Globus pallidus (tissue), 1 donor: ENCODE measurements around the gene KNDC1.

Source experiments
- DNase-seq: peaks from one replicate; pipeline ENCODE4 v3.0.0-alpha.2; 2015; ENCODE audit warnings: low spot score

The KNDC1 gene

DNA sequence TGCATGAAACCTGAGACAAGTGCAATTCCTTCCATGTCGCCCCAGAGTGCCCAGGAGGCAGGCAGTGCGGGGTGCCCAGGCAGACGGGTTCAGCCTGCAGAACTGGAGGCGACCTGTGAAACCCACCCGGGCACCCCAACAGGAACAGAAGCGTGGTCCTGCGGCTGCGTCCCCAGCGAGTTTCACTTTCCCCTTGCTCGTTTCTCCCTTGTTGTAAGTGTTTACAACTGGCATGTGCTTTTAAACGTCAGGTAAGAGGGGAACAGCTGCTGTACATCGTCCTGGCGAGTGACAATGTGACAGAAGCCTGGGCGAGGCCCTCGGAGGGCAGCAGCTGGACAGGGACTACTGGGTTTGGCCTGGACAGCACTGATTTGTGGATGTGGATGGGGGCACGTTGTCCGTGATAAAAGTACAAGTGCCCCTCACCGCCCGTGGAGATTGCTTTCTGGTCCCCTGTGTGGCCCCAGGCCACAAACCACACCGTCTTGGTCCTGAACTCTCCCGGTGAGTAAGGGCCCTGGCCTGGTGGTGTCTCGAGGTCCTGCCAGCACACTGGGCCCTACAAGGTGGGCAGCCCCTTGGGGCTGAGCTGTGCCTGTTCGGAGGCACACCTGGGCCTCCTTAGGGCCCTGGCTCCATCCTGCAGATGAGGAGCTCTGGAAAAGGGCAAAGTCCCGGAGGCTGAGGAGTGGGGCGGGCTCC is 81.6 kb downstream of the KNDC1 start:
- no peak for DNase-seq

DNA sequence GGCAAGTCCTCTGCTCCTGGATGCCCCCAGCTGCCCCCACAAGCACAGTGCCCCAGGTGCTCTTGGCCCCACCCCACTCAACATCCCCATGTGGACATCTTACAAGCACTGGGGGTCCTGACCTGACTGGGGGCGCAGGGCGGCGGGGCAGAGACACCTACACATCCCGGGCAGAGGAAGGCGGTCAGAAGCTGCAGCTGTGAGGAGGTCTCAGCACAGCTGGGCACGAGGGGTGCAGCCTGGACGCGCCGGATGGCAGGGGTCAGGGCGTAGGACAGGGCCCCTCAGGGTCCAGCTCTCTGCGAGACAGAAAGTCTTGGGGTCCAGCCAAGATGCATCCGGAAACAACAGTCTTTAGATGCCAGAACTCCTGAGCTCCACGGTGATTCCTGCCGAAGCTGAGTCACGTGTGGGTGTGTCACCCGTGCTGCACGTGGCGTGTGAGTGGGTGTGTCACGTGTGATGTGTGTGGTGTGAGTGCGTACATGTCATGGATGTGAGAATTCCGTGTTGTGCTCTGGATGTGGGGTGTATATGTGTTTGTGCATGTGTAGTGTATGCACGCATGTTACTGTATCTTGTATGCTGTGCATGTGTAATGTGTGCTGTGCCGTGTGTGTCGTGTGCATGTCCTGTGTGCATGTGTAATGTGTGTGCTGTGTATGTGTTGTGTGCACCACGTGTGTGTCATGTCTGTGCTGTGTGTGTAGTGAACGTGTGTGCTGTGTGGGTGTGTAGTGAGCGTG is 82.8 kb downstream of the KNDC1 start:
- no peak for DNase-seq

DNA sequence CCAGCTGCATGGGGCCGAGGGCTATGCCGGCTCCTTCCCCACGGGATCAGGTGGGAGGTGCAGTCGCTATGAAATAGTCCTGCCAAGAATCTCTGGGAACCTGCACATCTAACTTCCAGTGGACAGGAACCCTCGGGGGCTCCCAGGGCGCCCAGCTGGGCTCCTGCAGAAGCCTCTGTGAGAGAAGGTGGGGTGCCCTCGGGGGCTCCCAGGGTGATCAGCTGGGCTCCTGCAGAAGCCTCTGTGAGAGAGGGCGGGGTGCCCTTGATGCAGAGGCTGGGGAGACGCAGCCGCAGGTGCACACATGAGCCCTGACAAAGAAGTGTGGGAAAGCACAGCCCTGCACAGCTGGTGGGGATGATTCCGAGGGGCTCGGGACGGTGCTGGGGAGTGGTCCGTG is 83.6 kb downstream of the KNDC1 start:
- DNase-seq: no peak

DNA sequence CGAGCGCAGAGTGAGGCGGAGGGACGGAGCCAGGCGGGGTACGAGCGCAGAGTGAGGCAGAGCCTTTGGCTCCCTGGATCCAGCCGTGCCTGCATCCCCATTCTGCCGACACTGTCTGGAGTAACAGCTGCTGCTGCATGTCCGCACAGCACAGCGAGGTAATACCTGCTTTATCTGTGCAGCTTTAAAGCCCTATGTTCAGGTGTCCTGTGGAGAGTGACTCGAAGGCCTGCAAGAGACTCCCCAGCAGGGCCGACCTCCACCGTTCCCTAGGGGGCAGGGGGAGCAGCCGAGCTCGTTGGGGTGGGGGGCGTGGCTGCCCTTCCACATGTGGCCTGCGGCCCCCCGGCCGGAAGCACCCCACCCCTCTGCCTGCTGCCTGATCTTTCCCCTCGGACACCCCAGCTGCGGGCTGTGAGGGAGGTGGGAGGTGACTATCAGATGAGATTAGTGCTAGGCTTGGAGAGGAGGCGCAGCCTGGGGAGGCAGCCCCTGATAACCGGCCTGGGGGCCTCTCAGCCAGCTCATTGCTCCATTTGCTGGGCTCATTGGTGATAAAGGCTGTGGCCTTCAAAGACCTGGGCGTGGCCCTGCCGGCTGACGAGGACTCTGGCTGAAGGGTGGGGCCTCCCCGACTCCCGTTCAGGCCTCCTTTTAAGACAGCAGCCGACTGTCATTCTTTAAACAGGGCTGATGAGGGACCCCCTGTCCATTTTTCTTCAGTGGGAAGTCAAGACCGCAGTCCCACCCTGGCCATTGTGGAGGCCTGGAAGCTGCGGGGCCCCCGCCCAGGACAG is 85.6 kb downstream of the KNDC1 start:
- no peak for DNase-seq

DNA sequence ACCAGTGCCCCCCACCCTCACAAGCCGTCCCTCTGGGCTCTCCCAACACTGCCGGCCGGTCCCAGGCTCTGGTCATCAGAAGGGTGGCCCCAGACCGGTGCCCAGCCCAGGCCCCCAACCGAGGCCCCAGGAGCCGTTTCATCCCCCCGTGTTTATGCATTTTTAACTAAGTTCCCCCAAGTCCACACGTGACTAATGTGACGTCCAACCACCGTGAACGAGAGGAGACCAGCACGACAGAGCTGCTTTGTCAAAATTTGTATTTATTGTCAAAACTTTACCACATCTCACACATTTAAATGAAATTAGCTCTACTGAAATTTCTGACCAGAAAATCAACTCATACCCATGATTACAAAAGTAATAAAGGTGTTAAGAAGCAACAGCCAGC is 86.2 kb downstream of the KNDC1 start:
- DNase-seq: no peak

DNA sequence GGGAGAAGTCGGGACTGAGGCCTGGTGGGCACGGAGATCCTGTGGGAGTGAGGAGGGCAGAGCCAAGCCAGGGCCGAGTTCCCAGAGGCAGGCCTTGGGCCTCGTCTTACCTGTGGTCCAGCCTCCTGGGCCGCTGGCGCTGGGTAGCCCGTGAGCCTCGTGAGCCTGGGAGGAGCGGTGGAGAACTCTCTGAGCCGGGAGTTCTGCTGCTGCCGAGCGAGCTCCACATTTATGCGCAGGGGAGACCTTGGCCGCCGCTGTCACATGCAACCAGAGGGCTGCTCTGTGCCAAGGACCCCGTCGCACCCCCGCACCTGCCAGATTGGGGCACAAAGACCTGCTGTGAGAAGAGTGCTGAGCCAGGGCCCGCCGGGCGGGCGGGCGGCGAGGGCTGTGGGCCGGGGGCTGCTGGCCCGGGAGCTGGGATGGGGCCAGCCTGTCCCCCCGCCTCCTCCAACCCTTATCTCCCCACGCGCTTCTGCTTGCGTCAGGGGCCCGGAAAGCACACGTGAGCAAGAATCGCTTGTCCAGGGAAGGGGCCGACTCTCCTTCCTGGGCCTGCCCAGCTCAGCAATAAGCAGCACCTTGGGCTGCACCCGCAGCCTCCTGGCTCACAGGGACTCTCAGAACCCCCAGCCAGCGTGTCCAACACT is 87.8 kb downstream of the KNDC1 start:
- DNase-seq: no peak

DNA sequence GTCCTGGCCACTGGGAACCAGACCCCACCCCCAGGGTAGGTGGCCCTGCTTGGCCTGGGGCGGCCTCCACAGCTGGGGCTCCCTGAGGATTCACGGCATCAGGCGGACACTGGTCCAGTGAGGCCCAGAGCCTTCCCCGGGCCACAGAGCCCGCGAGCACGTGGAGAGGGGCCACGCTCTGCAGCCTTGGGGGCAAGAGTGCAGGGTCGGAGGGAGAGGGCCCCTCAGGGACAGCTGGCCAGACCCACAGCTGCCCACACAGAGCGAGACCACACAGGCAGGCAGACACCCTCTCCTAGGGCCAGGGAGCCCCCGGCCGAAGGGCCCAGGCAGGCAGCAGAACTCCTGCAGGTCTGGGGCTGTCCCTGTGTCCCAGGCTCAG is 88.3 kb downstream of the KNDC1 start:
- no peak for DNase-seq

DNA sequence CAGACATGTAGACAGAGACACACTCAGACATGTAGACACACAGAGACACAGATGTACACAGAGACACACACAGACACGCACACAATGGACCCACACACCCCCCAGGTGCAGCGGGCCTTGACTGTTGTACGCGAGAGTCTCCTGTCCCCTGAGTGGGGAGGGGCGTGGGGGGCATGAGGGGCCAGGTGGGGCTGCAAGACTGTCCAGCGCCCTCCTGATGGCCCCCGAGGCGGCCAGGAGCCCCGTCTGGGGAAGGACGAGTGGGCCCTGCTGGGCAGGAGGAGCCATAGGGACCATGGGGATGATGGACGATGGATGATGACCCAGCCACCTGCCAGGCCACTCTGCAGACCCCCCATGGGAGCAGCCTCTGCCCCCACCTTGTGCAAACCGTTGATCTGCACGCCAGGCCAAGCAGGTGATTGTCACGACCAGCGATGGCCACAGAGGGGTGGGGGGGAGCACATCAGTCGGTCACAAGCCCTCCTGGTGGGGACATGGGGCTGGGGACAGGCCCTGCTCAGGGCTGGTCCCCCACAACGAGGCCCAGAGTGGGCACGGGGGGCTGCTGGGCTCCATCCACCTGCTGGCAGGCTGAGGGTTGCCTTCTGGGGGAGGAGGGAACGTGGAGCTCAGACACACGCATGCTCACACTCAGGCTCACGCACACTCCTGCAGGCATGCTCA is 89.2 kb downstream of the KNDC1 start:
- DNase-seq: no peak

DNA sequence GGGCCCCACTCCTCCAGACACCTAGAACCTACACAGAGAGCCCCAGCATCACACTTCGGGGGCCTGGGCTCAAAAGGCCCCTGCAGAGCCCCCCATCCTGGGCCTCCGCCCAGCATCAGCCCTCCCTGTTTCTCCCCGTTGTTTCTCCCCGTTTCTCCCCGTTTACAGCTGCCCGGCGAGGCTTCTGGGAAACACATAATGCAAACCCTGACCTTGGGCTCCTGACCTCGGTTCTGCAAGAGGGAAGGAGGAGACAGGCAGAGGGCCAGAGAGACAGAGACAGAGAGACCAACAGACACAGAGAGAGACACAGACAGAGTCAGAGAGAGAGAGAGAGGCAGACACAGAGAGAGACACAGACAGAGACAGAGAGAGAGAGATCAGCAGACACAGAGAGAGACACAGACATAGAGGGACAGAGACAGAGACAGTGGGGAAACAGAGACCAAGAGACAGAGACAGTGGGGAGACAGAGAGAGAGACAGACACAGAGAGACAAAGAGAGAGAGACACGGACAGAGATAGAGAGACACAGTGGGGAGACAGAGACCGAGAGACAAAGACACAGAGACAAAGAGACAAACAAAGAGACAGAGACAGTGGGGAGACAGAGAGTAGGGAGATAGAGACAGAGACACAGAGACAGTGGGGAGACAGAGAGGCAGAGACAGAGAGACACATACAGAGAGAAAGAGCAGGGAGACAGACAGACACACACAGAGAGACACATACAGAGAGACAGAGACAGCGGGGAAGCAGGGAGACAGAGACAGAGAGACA is 90.1 kb downstream of the KNDC1 start:
- no peak for DNase-seq

DNA sequence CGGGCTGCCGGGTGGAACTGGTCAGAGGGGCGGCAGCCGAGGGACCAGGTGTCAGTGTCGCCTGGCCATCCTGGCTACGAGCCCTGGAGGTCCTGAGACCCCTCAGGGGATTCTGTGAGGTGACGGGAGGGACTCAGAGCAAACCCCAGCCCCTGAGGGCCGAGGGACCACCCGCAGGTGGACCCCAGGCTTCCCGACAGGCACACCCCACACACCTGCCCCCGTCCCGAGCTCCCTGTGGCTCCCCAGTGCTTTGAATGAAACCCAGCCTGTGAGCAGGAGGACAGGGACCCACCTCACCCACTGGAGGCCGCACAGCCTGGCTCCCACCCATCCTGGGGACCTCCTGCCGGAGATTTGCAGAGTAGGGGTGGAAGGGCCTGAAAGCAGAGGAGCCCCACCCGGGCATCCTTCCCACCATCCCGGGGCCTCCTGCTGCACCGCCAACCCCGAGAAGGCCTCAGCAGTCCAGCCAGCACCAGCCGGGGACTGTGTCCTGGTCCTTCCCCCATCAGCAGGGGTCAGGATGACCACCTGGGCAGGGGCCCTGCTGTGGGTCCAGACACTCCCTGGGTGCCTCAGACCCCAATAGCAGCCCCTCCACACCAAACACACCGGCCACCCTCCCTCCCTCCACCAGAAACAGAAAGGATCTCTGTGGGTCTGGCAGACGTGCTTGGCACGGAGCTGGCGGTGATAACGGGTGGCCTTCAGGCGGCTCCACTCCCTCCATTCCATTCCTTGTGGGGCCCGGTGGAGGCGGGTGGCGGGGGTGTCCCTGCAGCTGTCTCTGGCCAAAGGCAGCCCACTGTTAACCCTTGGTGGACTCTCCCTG is 91.6 kb downstream of the KNDC1 start:
- no peak for DNase-seq

DNA sequence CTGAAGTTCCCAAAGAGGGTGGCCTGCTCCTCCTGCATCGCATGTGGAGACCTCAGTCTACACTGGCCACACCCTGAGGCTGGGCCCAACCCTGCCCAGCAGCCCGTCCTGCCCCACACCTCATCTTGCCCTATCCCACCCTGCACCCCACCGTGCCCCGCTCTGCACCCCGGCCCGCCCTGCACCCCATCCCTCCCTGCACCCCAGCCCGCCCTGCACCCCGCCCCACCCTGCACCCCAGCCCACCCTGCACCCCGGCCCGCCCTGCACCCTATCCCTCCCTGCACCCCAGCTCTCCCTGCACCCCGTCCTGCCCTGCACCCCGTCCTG is 92.2 kb downstream of the KNDC1 start:
- no peak for DNase-seq

DNA sequence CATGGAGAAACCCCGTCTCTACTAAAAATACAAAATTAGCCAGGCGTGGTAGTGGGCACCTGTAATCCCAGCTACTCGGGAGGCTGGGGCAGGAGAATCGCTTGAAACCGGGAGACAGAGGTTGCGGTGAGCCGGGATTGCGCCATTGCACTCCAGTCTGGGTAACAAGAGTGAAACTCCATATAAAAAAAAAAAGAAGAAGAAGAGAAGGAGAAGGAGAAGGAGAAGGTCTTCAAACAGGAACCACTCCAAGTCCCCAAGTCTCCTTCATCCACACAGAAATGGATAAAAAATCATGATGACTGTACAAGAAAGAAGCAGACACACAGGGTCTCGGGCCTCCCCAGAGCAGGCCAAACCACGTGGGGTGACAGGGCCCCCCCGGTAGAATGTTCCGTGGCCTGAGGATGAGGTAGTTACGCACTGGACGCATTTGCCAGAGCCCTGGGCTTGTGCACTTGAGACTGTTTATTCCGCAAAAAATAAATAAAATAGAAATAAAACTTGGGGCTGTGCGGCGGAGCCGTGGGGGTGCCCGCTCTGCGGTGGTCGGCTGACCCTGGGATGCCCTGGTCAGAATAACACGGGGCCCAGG is 93.4 kb downstream of the KNDC1 start:
- DNase-seq: no peak

DNA sequence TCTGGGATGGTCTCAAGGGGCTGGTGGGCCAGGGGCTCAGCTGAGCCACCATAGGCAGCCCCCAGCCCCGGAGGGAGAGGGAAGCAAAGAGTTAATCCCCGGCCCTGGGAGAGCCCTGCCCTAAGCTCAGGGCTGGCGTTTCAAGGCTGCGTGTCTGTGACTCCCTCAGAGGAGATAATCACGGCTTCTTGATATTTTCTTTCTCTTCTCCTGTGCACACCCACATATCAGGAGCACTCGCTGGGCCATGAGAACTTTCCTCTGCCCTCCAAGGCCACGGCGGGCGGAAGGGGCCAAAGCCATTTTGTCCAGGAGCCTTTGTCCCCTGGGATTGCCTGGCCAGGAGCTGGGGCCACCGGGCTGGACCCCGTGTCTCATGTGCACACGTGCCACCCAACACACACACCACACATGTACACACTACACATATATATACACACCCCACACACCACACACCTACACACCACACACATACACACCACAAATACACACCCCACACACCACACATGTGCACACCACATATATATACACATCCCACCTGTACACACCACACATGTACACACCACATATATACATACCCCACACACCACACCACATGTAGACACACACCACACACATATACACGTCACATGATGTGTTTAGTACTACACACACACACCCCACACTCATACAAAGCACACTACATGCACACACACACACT is 94.6 kb downstream of the KNDC1 start:
- DNase-seq: no peak

DNA sequence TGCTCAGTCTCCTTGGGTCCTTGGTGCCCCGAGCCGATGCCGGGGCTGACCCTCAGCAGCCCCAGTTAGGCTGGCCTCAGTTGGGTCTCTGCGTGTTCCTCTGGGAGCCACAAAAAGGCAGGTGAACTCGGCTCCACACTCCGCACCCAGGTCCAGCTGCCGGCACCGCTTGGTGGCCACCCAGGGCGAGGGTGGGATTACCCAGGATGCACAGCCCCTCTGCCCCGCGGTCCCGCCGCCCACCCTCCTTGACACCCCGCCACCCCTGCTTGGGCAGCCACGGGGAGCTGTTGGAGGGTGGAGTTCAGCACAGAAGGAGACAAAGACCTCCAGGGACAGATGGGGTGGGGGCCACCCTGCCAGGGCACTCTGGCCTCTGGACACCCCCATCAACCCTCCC is 95.3 kb downstream of the KNDC1 start:
- DNase-seq: no peak

DNA sequence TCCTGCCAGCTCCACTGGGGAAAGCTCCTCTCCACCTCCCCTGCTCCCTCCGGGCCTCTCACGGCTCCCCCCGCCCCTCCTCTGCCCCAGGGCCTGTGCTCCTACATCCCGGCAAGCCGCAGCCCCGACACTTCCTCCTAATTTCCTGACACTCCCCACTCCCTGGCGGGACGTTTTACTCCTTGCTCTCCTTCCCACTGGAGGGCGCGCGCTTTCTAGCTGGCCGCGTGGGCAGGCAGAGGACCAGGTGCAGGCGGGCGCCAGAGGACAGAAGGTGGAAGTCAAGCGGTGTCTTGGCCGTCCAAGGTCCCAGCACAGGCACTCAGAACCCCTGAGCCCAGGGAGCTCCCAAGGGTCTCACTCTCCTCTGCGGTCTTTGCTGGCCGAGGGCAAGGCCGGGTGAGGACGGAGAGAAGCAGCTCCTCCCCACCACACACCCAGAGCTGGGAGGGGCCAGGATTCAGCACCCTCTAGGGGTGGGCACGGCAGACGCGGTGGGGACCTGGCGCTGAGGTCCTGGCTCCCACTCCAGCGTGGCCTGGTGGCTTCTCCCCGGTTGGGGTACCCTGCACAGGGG is 97.6 kb downstream of the KNDC1 start:
- DNase-seq: no peak

DNA sequence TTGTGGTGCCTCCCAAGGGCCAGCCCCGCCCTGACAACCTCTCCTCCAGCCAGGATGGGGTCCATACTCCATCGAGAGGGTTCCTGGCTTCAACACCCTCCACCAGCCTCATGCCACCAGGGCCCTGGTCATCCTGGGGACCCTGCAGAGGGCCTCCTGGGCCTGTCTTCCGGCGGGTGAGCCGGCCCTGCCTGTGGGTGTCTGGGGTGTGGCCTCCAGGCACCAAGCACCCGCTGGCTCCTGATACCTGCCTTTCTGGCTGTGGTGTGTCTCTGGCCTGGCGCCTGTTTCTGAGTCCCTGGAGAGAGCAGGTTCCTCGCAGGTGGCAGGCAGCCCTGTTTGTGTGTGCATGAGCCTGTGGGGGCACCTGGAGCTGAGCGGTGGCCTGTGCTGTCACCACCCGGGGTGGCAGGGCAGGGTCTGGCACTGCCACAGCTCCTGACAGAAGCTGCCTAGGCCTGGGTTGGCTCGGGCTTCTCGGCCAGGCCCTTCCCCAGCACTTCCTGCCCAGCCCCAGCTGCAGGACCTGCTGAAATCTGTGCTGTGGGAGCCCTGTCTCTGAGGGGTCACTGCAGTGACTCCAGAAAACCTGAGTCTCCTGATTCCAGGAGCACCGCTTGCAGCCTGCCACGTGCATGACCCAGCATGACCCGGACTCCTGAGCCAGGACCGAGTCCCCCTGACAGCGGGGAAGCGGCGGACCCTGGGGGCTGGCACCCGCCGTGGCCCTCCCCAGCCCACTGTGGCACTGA is 98.2 kb downstream of the KNDC1 start:
- no peak for DNase-seq

DNA sequence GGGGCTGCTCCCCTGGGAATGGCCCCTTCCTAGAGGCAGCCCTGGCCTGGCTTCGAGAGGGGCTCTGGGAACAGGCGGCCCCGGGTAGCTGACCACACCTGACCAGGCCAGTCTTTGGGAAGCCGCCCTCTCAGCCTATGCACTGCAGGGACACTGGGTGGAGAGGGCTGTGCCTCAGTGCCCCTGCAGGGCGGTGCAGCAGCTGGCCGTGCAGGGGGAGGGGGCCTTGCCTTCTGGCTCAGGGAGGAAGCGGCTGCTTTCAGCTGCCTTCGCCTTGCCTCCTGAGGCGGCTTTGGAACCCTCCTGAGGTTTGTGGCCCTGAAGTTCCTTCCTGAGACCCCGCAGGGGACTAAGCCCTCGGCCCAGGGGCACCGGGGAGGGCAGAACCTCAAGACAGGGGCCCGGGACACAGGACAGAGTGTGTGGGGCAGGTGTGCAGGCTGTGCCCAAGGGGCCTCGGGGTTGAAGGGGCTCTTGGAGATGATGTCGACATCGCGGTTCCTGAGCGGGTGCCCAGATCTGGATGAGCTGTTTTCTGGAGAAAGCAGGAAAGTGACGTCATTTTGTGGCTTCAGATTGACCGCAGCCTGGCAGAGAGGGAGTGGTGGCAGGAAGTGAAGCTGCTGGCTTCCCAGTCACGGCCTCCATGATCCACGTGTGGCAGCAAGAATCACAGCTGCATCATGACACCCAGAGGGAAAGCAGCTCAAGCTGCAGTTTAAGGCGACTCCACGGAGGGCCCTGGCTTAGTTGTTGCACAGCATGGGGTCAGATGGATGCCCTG is 99.0 kb downstream of the KNDC1 start:
- DNase-seq: peak; percentile 58
